SK-N-SH treated with all-trans-retinoic acid at 6 μM for 48 hours (cell line): Measurements from ENCODE around the gene MCFD2.

Experiments
- ATAC-seq: fragments of 200-7000 bp; cut with Tn5 transposase; 3 replicates; pipeline ENCODE4 v1.9.1; 2020; ENCODE audit warnings: mild to moderate bottlenecking, moderate library complexity
- ARNTL ChIP-seq: fragments of 450-650 bp; formaldehyde crosslinking; IDR thresholded peaks from 2 replicates; pipeline ENCODE4 v1.5.0; 2020; ENCODE audit warnings: low read depth, mild to moderate bottlenecking, moderate library complexity, borderline replicate concordance
- CREB5 ChIP-seq: fragments of 250-450 bp; sonication (Bioruptor Pico); IDR thresholded peaks from 2 replicates; pipeline ENCODE4 v1.5.1; 2020; ENCODE audit warnings: low read depth, mild to moderate bottlenecking, moderate library complexity
- CSDC2 ChIP-seq: fragments of 250-450 bp; sonication (Bioruptor Pico); IDR thresholded peaks from 2 replicates; pipeline ENCODE4 v1.5.0; 2020; ENCODE audit warnings: mild to moderate bottlenecking, moderate library complexity
- ESRRG ChIP-seq: fragments of 250-450 bp; sonication (Bioruptor Pico); IDR thresholded peaks from 2 replicates; pipeline ENCODE4 v1.6.1; 2021; ENCODE audit warnings: mild to moderate bottlenecking
- GLIS3 ChIP-seq: fragments of 250-450 bp; sonication (Bioruptor Pico); IDR thresholded peaks from 2 replicates; pipeline ENCODE4 v1.5.0; 2020; ENCODE audit warnings: mild to moderate bottlenecking, moderate library complexity
- ISL1 ChIP-seq: fragments of 250-450 bp; sonication (Bioruptor Pico); IDR thresholded peaks from 2 replicates; pipeline ENCODE4 v2.1.2; 2022; ENCODE audit warnings: mild to moderate bottlenecking, moderate library complexity
- OSR1 ChIP-seq: fragments of 250-450 bp; sonication (Bioruptor Pico); IDR thresholded peaks from 2 replicates; pipeline ENCODE4 v1.8.0; 2022; ENCODE audit warnings: moderate library complexity, mild to moderate bottlenecking, inconsistent platforms
- PATZ1 ChIP-seq: fragments of 250-450 bp; sonication (Bioruptor Pico); IDR thresholded peaks from 2 replicates; pipeline ENCODE4 v1.8.0; 2020; ENCODE audit warnings: mild to moderate bottlenecking, moderate library complexity, borderline replicate concordance
- POU6F1 ChIP-seq: fragments of 250-450 bp; sonication (Bioruptor Pico); IDR thresholded peaks from 2 replicates; pipeline ENCODE4 v1.8.0; 2021; ENCODE audit warnings: low read depth, mild to moderate bottlenecking, moderate library complexity, borderline replicate concordance
- PPARA ChIP-seq: fragments of 250-450 bp; sonication (Bioruptor Pico); IDR thresholded peaks from 2 replicates; pipeline ENCODE4 v1.5.0; 2020; ENCODE audit warnings: mild to moderate bottlenecking, borderline replicate concordance
- RARB ChIP-seq: fragments of 250-450 bp; sonication (Bioruptor Pico); IDR thresholded peaks from 2 replicates; pipeline ENCODE4 v1.8.0; 2021; ENCODE audit warnings: mild to moderate bottlenecking, moderate library complexity
- TCF4 ChIP-seq: fragments of 250-450 bp; sonication (Bioruptor Pico); IDR thresholded peaks from 2 replicates; pipeline ENCODE4 v1.8.0; 2021; ENCODE audit warnings: mild to moderate bottlenecking, moderate library complexity, borderline replicate concordance
- TOX ChIP-seq: fragments of 250-450 bp; sonication (Bioruptor Pico); IDR thresholded peaks from 2 replicates; pipeline ENCODE4 v1.8.0; 2021; ENCODE audit warnings: mild to moderate bottlenecking, moderate library complexity, borderline replicate concordance
- TSHZ2 ChIP-seq: fragments of 250-450 bp; sonication (Bioruptor Pico); IDR thresholded peaks from 2 replicates; pipeline ENCODE4 v1.5.0; 2020; ENCODE audit warnings: mild to moderate bottlenecking, moderate library complexity
- ZC3H10 ChIP-seq: fragments of 250-450 bp; sonication (Bioruptor Pico); IDR thresholded peaks from 2 replicates; pipeline ENCODE4 v1.5.1; 2021; ENCODE audit warnings: mild to moderate bottlenecking, moderate library complexity
- ZFP3 ChIP-seq: fragments of 250-450 bp; sonication (Bioruptor Pico); IDR thresholded peaks from 2 replicates; pipeline ENCODE4 v1.5.0; 2020; ENCODE audit warnings: mild to moderate bottlenecking, moderate library complexity
- ZNF565 ChIP-seq: fragments of 450-650 bp; formaldehyde crosslinking; conservative IDR thresholded peaks from 2 replicates; pipeline ENCODE4 v1.5.0; 2020; ENCODE audit warnings: low read depth, mild to moderate bottlenecking, moderate library complexity
- ZNF70 ChIP-seq: fragments of 450-650 bp; formaldehyde crosslinking; IDR thresholded peaks from 2 replicates; pipeline ENCODE4 v1.5.0; 2020; ENCODE audit warnings: mild to moderate bottlenecking, moderate library complexity
- ZNF8 ChIP-seq: fragments of 450-650 bp; formaldehyde crosslinking; IDR thresholded peaks from 2 replicates; pipeline ENCODE4 v1.5.0; 2020; ENCODE audit warnings: mild to moderate bottlenecking, moderate library complexity

Gene MCFD2

GRCh38 chr2:46902465-46902864 is 13.1 kb downstream of the MCFD2 start (continued):
- TF ChIP-seq PATZ1 (no peak), ISL1 (CRISPR knock-in tag) (no peak), CREB5 (CRISPR knock-in tag) (no peak), PPARA (CRISPR knock-in tag) (no peak)

- TF ChIP-seq PATZ1 (no peak), ARNTL (no peak), ESRRG (CRISPR knock-in tag) (no peak), TCF4 (no peak), OSR1 (CRISPR knock-in tag) (no peak), ZNF8 (CRISPR knock-in tag) (no peak), CSDC2 (CRISPR knock-in tag) (no peak), GLIS3 (no peak)
- no peak for ATAC-seq
Observed at GRCh38 chr2:46901611-46902010, 14.0 kb downstream of the MCFD2 start.

GRCh38 chr2:46900381-46900780 is 15.2 kb downstream of the MCFD2 start:
- ATAC-seq = no peak
- TF ChIP-seq TCF4 (no peak), ZNF565 (no peak), ESRRG (CRISPR knock-in tag) (no peak), ZC3H10 (no peak), RARB (no peak), PPARA (CRISPR knock-in tag) (no peak), TOX (no peak)

GRCh38 chr2:46899053-46899452 is 16.6 kb downstream of the MCFD2 start:
- ATAC-seq = no peak
- TF ChIP-seq POU6F1 (no peak), ISL1 (CRISPR knock-in tag) (no peak), PATZ1 (no peak), TCF4 (no peak), CREB5 (CRISPR knock-in tag) (no peak), ARNTL (no peak), ZC3H10 (no peak), ZNF70 (CRISPR knock-in tag) (no peak), TOX (no peak), ZFP3 (no peak), OSR1 (CRISPR knock-in tag) (no peak), PPARA (CRISPR knock-in tag) (no peak), TSHZ2 (no peak), RARB (no peak), ZNF565 (no peak)
